Measurements from ENCODE around the gene TRIP4.

DNA sequence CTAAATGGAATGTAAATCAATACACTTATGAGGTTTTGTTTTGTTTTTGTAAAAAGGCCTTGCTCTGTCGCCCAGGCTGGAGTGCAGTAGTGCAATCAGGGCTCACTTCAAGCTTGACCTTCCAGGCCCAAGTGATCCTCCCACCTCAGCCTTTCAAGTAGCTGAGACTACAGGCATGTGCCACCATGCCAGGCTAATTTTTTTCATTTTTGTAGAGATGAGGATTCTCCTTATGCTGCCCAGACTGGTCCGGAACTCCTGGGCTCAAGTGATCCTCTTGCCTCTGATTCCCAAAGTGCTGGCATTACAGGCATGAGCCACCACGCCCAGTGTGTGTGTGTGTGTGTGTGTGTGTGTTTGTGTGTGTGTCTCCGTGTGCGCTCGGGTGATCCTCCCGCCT is 1.3 kb upstream of the TRIP4 start:
- TF ChIP-seq, protein P1, sequence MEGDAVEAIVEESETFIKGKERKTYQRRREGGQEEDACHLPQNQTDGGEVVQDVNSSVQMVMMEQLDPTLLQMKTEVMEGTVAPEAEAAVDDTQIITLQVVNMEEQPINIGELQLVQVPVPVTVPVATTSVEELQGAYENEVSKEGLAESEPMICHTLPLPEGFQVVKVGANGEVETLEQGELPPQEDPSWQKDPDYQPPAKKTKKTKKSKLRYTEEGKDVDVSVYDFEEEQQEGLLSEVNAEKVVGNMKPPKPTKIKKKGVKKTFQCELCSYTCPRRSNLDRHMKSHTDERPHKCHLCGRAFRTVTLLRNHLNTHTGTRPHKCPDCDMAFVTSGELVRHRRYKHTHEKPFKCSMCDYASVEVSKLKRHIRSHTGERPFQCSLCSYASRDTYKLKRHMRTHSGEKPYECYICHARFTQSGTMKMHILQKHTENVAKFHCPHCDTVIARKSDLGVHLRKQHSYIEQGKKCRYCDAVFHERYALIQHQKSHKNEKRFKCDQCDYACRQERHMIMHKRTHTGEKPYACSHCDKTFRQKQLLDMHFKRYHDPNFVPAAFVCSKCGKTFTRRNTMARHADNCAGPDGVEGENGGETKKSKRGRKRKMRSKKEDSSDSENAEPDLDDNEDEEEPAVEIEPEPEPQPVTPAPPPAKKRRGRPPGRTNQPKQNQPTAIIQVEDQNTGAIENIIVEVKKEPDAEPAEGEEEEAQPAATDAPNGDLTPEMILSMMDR (conservative IDR thresholded peaks at IDR 0.05 in 1 of 2, IDR thresholded peaks at IDR 0.05 in 1 of 2; ENCODE audit: extremely low read depth in 1 of 2, insufficient read depth in 1 of 2, low read depth in 1 of 2, low read length in 2 of 2), result no peak
- no peak for TF ChIP-seq EZH2 (IDR thresholded peaks at IDR 0.05; ENCODE audit: borderline replicate concordance, low read length)
